Measurements from ENCODE around the gene KPNA5. TPM values are rescaled to one million over a fixed set of nuclear protein-coding genes. Genes with fewer than 3 reads are reported as not detected.

KPNA5 gene
- total and polyA plus RNA-seq, 9 of the 15 experiments (the other 6 are each of a cell fraction or from before 2014, with no cell fraction given), result 3.2 to 10.3 (median 6.5) TPM

GRCh38 chr6:116680880-116681672 is at the start of gene KPNA5 (continued):
- no peak for TF ChIP-seq ARID3B (CRISPR knock-in tag; IDR thresholded peaks at IDR 0.05; ENCODE audit: borderline replicate concordance)
- no peak for TF ChIP-seq DEAF1 (CRISPR knock-in tag; IDR thresholded peaks at IDR 0.05)
- TF ChIP-seq NR3C1 (CRISPR knock-in tag; IDR thresholded peaks at IDR 0.05), result no peak
- TF ChIP-seq CHD2 (IDR thresholded peaks at IDR 0.05; ENCODE audit: low read depth, low read length), result no peak
- no peak for TF ChIP-seq HMG20A (CRISPR knock-in tag; conservative IDR thresholded peaks at IDR 0.05)
- TF ChIP-seq RBM22 (IDR thresholded peaks at IDR 0.05; ENCODE audit: low read depth, low read length, poor library complexity, severe bottlenecking), result peak; percentile 49
- no peak for TF ChIP-seq ZNF274 (IDR thresholded peaks at IDR 0.05; ENCODE audit: borderline replicate concordance, low read depth, low read length)
- TF ChIP-seq TAF1 (IDR thresholded peaks at IDR 0.05; ENCODE audit: control insufficient read depth, extremely low read depth, insufficient read depth, low read length, severe bottlenecking), result peak; percentile 89
- peak; percentile 45; the same call in 1 of the 2 replicates for TF ChIP-seq MYC (IDR thresholded peaks at IDR 0.05; ENCODE audit: low read depth, low read length)
- peak; percentile 48; the same call in 1 of the 2 replicates for TF ChIP-seq MYC (CRISPR knock-in tag; IDR thresholded peaks at IDR 0.05; ENCODE audit: borderline replicate concordance, low read depth)
- TF ChIP-seq NONO (IDR thresholded peaks at IDR 0.05; ENCODE audit: low read depth in 2 of 2, low read length in 1 of 2), result peak in 1 of 2 experiments; percentile 19; a peak in 1 of 4 replicates
- peak; percentile 87 for TF ChIP-seq RBBP5 (IDR thresholded peaks at IDR 0.05; ENCODE audit: borderline replicate concordance, insufficient read depth, low read length, poor library complexity, severe bottlenecking)
- TF ChIP-seq ZNF134 (CRISPR knock-in tag; conservative IDR thresholded peaks at IDR 0.05), result no peak
- TF ChIP-seq ZZZ3 (IDR thresholded peaks at IDR 0.05), result no peak
- no peak for TF ChIP-seq ZBTB49 (CRISPR knock-in tag; IDR thresholded peaks at IDR 0.05; ENCODE audit: borderline replicate concordance)
- no peak for TF ChIP-seq PTBP1 (IDR thresholded peaks at IDR 0.05; ENCODE audit: low read depth, low read length)
- peak; percentile 18 to 64 for TF ChIP-seq SIN3A (IDR thresholded peaks at IDR 0.05; ENCODE audit: borderline replicate concordance in 2 of 2, control insufficient read depth in 1 of 2, low read depth in 2 of 2, low read length in 2 of 2)
- peak; percentile 28; the same call in 1 of the 2 replicates for TF ChIP-seq SOX6 (IDR thresholded peaks at IDR 0.05)
